Gastroesophageal sphincter (tissue), 4 donors: ENCODE measurements around the gene POLN. TPM values are rescaled to one million over a fixed set of nuclear protein-coding genes. Genes with fewer than 3 reads are reported as not detected.

Experiments
- ATAC-seq: fragments of 150-250 bp; one replicate; pipeline ENCODE4 v1.9.1; 2016; ENCODE audit warnings: mild to moderate bottlenecking, moderate library complexity
- H3K27ac ChIP-seq, 4 donors: fragments of 200-600 bp; sonication (generic) in 3 of 4; 1 replicate in 3 of 4; 2 replicates in 1 of 4; pipeline ENCODE4 v1.5.1; 2016 to 2019
- H3K27me3 ChIP-seq: fragments of 200-600 bp; sonication (generic); one replicate; pipeline ENCODE4 v1.5.1; 2019
- H3K36me3 ChIP-seq, 2 donors: fragments of 200-600 bp; sonication (generic); one replicate each; pipeline ENCODE4 v1.5.1; 2019; ENCODE audit warnings: control low read depth in 1 of 2
- H3K4me1 ChIP-seq, 3 donors: fragments of 200-600 bp; sonication (generic); 1 replicate in 2 of 3; 2 replicates in 1 of 3; pipeline ENCODE4 v1.5.1; 2016 to 2019; ENCODE audit warnings: control low read depth in 2 of 3
- H3K4me3 ChIP-seq, 2 donors: fragments of 200-600 bp; sonication (generic); one replicate each; pipeline ENCODE4 v1.5.1; 2019; ENCODE audit warnings: mild to moderate bottlenecking in 1 of 2, moderate library complexity in 1 of 2
- H3K9me3 ChIP-seq, 3 donors: fragments of 200-600 bp; sonication (generic); one replicate each; pipeline ENCODE4 v1.5.1; 2017 to 2019; ENCODE audit warnings: control low read depth in 2 of 3
- EP300 ChIP-seq: sonication (generic); formaldehyde crosslinking; IDR thresholded peaks from one replicate; pipeline ENCODE4 v1.6.1; 2017; ENCODE audit warnings: antibody characterized with exemption, mild to moderate bottlenecking
- POLR2A ChIP-seq, 2 donors: fragments of 450-650 bp; IDR thresholded peaks; one replicate each; pipeline ENCODE4 v1.6.1; 2017; ENCODE audit warnings: antibody characterized with exemption in 2 of 2, mild to moderate bottlenecking in 2 of 2, moderate library complexity in 1 of 2
- POLR2AphosphoS5 ChIP-seq: sonication (generic); formaldehyde crosslinking; IDR thresholded peaks from one replicate; pipeline ENCODE4 v1.6.1; 2017; ENCODE audit warnings: antibody characterized with exemption
- WGBS, 2 donors: methylation state at CpG; one replicate each; pipeline ENCODE4 v1.1.5; 2018; ENCODE audit warnings: low coverage in 1 of 2; 5-methylcytosine and 5-hydroxymethylcytosine counted together
- total RNA-seq, 4 donors: library from RNA; depleted of rRNA; stranded (reverse); fragments of >200 nt; gene quantifications; one replicate each; pipeline ENCODE4 v1.1.0, GENCODE V29; 2016
- TF ChIP-seq, protein P1 (sequence below), 4 experiments: fragments of 200-600 bp in 2 of 4; fragments of 450-650 bp in 2 of 4; sonication (generic) in 1 of 4; IDR thresholded peaks; one replicate each; pipeline ENCODE4 v1.5.1; 2017 to 2019; ENCODE audit warnings: antibody characterized with exemption in 4 of 4, mild to moderate bottlenecking in 2 of 4, moderate library complexity in 2 of 4

POLN gene
- total RNA-seq, 4 donors from 2014 or later = 1.5 to 4.6 (median 2.6) TPM

GRCh38 chr4:2068566-2068965 is 173.4 kb downstream of the POLN start:
- Histone ChIP-seq H3K4me3 (no peak overlapping the region), H3K4me1 (no peaks in the 10 kb centered on the region), H3K36me3 (no peaks in the 10 kb centered on the region), H3K27me3 (peaks cover 73% of the 10 kb centered on the region), H3K9me3 (no peaks in the 10 kb centered on the region), H3K27ac (no peak overlapping the region)
- 81 to 93% methylated on average over 2 to 3 of the region's 11 CpGs for WGBS, 2 donors
- TF ChIP-seq POLR2A (IDR thresholded peaks at IDR 0.05) (no peak), POLR2AphosphoS5 (no peak), EP300 (no peak)
- TF ChIP-seq, protein P1, sequence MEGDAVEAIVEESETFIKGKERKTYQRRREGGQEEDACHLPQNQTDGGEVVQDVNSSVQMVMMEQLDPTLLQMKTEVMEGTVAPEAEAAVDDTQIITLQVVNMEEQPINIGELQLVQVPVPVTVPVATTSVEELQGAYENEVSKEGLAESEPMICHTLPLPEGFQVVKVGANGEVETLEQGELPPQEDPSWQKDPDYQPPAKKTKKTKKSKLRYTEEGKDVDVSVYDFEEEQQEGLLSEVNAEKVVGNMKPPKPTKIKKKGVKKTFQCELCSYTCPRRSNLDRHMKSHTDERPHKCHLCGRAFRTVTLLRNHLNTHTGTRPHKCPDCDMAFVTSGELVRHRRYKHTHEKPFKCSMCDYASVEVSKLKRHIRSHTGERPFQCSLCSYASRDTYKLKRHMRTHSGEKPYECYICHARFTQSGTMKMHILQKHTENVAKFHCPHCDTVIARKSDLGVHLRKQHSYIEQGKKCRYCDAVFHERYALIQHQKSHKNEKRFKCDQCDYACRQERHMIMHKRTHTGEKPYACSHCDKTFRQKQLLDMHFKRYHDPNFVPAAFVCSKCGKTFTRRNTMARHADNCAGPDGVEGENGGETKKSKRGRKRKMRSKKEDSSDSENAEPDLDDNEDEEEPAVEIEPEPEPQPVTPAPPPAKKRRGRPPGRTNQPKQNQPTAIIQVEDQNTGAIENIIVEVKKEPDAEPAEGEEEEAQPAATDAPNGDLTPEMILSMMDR (IDR thresholded peaks at IDR 0.05) = no peak
- ATAC-seq = no peak

- no peaks in the 10 kb centered on the region for H3K4me1 ChIP-seq
- no peaks in the 10 kb centered on the region for H3K36me3 ChIP-seq
- ATAC-seq = no peak
- no peak for TF ChIP-seq POLR2AphosphoS5
- TF ChIP-seq, protein P1 (IDR thresholded peaks at IDR 0.05) = no peak
- no peak for TF ChIP-seq EP300
- TF ChIP-seq POLR2A (IDR thresholded peaks at IDR 0.05) = no peak
- 93 to 94% methylated on average over 11 to 13 of the region's 13 CpGs for whole genome bisulfite sequencing, 2 donors
- no peak overlapping the region for H3K27ac ChIP-seq
- no peak overlapping the region for H3K4me3 ChIP-seq
- peaks cover 77% of the 10 kb centered on the region for H3K27me3 ChIP-seq
- no peaks in the 10 kb centered on the region for H3K9me3 ChIP-seq
Measured at GRCh38 chr4:2068198-2068470, 173.8 kb downstream of the POLN start.

DNA sequence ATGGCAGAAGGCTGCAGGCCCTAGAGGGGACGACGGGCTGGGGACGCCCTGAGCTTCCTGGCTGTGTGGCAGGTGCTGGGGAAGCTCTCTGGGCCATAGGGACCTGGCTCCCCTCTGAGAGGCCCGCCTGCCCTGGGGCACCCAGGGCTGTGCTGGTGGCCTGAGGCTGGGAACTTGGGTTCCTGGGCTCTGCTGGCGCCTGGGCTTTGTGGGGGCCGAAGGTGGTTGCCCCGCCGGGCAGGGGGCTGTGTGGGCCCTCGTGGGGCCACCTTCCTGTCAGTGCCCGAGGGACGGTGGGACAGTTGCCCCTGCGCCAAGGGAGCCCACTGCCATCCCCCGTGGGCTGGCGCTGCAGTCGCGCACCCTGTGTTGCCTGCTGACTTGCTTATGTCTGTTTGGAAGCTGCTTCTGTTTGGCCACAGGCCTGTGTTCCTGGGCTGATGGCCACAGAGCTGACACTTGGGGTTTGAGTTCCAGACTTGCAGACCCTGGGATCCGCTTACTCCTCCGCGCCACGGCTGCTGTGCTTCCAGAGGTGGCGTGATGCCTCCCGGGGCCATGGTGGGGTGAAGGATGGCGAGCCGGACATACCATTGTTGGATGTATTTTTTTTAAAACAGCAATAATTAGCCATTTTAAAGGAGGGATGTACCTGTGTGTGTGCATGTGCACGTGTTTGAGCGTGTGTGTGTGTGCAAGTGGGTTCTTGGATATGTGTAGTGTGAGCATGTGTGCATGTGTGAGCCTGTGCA is 174.3 kb downstream of the POLN start:
- Histone ChIP-seq H3K27ac (no peak overlapping the region), H3K4me3 (no peak overlapping the region), H3K4me1 (no peaks in the 10 kb centered on the region), H3K27me3 (peaks cover 82% of the 10 kb centered on the region), H3K36me3 (no peaks in the 10 kb centered on the region), H3K9me3 (no peaks in the 10 kb centered on the region)
- WGBS, 2 donors = 69 to 71% methylated on average over 2 to 4 of the region's 26 CpGs
- ATAC-seq = no peak
- TF ChIP-seq POLR2AphosphoS5 (no peak), EP300 (no peak), POLR2A (IDR thresholded peaks at IDR 0.05) (no peak)
- TF ChIP-seq, protein P1 (IDR thresholded peaks at IDR 0.05) = no peak

DNA sequence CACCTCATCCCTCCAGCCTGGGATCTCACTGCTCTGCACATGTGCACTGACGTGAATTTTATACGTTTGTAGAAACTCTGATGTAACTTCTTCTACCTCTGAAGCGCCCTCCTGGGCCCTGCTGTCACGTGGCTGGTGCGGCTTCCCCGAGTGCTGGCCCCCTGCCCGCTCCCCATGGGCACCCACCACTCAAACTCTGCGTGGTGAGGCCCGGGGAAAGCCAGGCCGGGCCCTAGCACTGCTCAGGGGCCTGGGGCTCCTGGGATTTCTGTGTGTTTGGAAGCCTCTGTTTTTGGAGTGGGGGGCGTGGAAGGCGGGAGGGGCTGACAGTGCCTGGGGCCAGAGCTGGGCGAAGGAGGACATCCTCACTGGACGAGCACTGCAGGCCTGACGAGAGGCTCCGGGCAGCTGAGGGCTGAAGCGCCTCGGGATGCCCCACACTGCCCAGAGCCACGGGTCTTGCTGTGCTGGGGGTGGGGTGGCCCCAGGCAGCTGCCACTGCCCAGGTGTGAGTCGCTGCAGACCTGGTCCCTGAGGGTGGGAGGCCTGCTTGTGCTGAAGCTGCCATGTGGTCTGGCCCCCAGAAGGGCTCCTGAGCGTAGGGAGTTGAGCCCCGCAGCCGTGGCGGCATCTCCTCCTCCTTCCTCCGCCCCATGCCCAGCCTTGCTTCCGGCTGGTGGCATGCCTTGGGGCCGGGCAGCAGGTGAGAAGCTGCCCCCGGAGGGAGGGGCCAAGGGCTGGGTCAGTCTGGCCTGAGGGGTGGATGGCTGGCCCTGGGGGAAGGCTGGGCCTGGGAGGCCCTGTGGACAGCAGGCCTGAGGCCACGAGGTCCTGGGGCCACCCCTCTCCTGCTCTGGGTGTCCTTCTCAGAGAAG is 175.1 kb downstream of the POLN start:
- peaks cover 91% of the 10 kb centered on the region for H3K27me3 ChIP-seq
- ATAC-seq = no peak
- TF ChIP-seq POLR2A (IDR thresholded peaks at IDR 0.05) (no peak), POLR2AphosphoS5 (no peak)
- H3K36me3 ChIP-seq = no peaks in the 10 kb centered on the region
- no peak overlapping the region for H3K4me3 ChIP-seq
- no peak overlapping the region for H3K27ac ChIP-seq
- no peaks in the 10 kb centered on the region for H3K4me1 ChIP-seq
- H3K9me3 ChIP-seq = no peaks in the 10 kb centered on the region
- no CpG with 5 or more reads among the region's 29 CpGs for WGBS, 2 donors

GRCh38 chr4:2066011-2066551 is 175.8 kb downstream of the POLN start:
- no peaks in the 10 kb centered on the region for H3K9me3 ChIP-seq
- H3K27me3 ChIP-seq = peaks cover 98% of the 10 kb centered on the region
- no peak overlapping the region for H3K27ac ChIP-seq
- TF ChIP-seq POLR2AphosphoS5 (no peak), EP300 (no peak), POLR2A (IDR thresholded peaks at IDR 0.05) (no peak)
- TF ChIP-seq, protein P1 (IDR thresholded peaks at IDR 0.05) = no peak
- no peak for ATAC-seq
- peaks cover 0 to under 1% (median 0%) of the 10 kb centered on the region in 3 donors for H3K4me1 ChIP-seq
- 100% methylated on average over 3 of the region's 15 CpGs; no CpG with 5 or more reads in 1 of the 2 donors for whole genome bisulfite sequencing, 2 donors
- no peaks in the 10 kb centered on the region for H3K36me3 ChIP-seq
- no peak overlapping the region for H3K4me3 ChIP-seq
